Stimulated activated CD8-positive, alpha-beta memory T cell treated with anti-CD3 and anti-CD28 coated beads, Interleukin-15, amount 100 ng/mL, for 48 hours (primary cell): Measurements from ENCODE around the gene SHISAL1.

Experiments used
- DNase-seq, 2 donors: peaks; one replicate each; pipeline ENCODE4 v3.0.0-alpha.2; 2020; ENCODE audit warnings: low read depth in 2 of 2

SHISAL1 gene

GRCh38 chr22:44312766-44313165 is at the start of gene SHISAL1:
Gene SHISAL1 (minus strand): TSS chr22:44312951. CDS start chr22:44300945, 12,006 bp downstream.
- DNase-seq: no peak

DNA sequence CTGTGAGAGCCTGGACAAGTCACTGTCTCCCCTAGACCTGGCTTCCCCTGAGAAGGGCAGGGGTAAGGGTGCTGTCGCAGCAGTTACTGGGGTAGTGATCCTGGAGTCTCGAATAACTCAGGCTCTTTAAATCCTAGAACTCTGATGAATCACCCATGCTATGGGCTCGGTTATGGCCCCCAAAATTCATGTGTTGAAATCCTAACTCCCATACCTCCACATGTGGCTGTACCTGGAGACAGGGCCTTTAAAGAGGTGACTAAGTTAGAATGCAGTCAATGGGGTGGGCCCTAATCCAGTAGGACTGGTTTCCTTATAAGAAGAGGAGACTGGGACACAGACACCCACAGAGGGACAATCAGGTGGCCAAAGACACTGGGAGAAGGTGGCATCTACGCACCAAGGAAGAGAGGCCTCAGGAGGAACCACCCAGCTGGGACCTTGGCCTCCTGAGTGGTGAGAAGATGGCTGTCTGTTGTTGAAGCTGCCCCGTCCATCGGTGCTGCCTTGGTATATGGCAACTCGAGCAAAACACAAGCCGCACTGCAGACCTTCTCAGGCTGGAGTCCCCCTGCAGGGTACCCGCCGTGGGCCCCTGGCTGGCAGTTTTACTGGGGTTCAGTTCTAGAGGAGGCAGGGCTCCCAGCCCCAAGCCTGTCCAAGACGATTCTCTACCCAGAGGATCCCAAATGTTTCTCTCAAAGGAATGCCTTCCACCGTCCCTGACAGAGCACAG is 48.8 kb upstream of the SHISAL1 start:
- DNase-seq: no peak

GRCh38 chr22:44360668-44361381 is 48.1 kb upstream of the SHISAL1 start:
- no peak for DNase-seq

- DNase-seq: no peak
These were observed 47.5 kb upstream of the SHISAL1 start for GRCh38 chr22:44360306-44360667.

DNA sequence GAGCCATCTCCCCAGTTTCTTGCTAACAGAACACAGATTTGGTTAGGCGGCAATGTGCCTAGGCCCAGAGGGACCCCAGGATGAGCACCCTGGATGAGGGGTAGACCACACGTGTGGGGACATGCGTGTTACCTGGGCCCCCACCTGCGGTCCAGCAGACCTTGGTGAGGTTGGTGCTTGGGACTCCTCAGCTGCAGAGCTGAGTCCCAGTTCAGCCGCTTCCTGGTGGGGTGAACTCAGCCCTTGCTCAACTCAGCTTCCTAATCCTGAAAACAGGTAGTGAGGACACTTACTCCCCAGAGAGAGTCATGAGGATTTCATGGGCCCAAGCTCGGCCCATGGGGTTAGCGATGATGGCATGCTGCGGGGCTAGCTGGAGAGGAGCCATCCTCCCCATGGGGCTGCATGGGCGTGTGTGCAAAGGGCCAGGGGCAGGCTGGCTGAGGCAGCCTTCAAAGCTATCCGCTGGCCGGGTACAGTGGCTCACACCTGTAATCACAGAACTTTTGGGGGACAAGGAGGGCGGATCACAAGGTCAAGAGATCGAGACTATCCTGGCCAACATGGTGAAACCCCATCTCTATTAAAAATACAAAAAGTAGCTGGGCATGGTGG is 46.9 kb upstream of the SHISAL1 start:
- no peak for DNase-seq

- no peak for DNase-seq
These were observed 46.1 kb upstream of the SHISAL1 start for GRCh38 chr22:44358709-44359440.

GRCh38 chr22:44357966-44358465 is 45.3 kb upstream of the SHISAL1 start:
- no peak for DNase-seq

DNA sequence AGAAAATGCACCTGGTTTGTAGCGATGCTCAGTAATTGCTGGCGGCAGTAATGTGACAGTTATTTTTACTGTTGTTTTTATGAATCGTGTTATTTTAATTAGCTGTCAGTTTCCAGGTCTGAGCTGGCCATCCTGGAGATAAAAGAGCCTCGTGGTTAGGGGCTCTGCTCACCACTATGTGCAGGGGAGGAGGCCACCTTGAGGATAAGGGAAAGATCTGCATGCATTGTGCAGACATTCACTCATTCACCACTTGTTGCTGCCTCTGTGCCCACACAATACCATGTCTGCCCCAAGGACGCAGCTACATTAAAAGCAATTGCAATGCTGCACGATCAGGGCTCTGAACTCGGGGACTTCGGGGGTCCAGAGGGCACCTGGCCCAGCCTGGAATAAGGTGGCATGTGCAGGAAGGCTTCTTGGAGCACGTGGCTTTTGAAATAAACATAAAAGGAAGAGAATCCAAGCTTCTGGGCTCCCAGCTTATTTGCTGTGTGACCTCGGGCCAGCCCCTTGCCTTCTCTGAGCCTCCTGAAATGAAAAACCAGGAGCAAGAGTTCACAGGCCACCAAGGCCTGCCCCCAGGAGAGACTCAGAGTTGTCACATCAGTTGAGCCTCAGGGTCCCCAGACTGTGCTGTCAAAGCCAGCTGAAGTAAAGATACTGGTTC is 44.7 kb upstream of the SHISAL1 start:
- DNase-seq: no peak

DNA sequence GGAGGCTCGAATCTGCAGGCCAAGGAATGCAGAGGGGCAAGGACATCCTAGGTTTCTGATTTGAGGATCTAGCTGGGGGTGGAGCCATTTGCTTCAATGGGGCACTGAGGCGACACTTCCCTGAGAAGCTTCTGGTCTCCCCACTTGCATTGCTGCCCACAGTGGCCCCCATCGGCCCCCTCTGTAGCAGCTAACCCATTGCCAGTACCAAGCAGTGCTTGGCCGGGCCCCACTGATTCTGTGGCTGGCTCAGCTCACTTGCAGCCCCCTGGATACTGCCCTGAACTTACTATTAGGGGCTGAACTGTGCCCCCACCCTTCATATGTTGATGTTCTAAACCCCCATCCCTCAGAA is 42.9 kb upstream of the SHISAL1 start:
- DNase-seq: no peak

- DNase-seq: no peak
These were observed 41.5 kb upstream of the SHISAL1 start for GRCh38 chr22:44354288-44354687.

DNA sequence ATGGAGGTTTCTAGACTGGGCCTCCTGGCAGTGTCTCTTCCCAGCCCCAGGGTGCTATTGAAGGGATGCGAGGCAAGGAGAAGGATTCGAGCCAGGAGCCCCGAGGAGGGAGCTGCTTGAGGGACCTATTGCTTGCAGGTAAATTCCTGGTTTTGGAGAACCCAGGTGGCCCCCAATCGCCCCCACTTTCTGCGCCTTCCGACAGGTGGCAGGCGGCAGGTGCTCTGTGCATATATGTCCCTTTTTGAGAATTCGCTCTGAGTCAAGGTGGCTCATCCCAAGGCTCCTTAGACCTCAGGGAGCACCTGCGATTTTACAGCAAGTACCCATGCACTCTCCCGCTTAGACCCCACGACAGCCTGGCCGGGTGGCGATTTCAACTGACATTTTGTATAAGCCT is 40.3 kb upstream of the SHISAL1 start:
- no peak for DNase-seq

DNA sequence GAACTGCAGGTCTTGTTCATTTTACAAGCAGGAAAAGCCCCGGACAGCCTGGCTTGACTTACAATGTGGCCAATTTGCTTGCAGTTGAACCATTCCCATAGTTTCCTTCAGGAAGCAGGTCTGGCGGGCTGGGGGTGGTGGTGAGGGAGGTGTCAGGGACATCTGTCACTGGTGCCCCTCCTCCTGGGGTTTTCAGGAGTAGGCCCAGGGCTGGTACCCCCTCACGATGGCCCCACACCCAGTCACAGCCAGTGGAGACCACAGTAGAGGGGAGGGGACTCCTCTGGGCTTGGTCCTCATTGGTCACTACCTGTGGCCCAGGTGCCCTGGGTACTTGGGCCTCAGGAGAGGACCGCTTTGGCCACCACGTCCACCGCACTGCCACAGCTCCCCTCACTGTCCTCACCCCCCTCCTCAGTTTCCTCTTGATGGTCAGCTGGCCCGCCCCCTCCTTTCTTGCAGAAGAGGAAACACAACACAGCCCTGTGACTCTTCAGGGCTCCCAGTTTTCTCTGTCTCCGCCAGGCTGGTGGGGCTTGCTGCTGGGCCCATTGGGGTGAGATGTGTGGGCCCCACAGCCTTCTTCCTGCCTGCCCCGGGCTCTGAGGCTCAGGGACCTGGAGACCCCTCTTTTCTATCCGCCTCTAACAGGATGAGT is 39.8 kb upstream of the SHISAL1 start:
- no peak for DNase-seq

DNA sequence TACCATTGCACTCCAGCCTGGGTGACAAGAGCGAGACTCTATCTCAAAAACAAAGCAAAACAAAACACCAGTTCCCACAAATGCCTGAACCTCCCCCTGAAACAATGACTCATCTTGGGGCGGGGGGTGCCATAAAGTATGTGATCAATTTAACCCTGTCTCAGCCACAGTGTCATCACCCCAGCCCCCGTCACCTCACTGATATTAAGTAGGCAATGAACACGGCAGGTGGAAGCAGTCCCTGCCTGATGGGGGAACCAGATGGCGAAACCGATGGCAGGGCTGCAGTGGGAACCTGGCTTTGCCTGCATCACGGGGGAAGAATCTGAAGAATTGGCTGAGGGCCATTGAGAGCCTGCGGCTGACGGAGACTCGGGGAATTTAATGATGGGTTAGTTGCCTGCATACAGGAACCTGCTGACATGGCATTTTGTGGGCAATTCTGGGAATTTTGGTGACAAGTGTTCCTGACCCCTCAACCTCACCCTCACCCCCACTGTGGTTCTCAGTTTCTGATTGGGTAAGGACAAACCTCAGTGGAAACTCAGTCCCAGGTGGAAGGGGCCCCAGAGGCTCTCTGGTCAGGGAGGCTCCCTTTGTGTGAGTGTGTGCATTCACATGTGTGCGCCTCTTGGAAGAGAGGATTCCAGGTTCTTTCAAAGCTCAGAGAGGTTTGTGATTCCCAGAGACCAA is 39.1 kb upstream of the SHISAL1 start:
- DNase-seq: peak; percentile 39 to 57

DNA sequence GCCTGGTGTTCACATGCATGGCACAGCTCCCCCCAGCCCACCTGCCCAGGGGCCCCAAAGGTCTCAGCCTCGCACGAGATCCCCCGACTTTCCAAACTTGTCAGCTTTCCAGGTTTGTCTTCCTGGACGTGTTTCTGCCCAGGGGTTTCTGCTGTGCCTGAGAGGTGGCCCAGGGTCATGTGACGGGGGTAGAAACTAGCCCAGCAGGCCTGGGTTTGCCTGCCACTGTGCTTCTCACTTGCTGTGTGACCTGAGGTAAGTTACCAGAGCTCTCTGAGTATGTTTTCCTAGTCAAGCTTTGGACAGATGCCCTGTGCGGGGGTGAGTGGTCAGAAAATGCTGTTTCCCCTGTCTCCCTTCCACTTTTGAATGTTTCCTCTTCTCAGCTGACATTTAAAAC is 38.3 kb upstream of the SHISAL1 start:
- no peak for DNase-seq

- no peak for DNase-seq
These were observed 36.8 kb upstream of the SHISAL1 start for GRCh38 chr22:44349594-44349993.

DNA sequence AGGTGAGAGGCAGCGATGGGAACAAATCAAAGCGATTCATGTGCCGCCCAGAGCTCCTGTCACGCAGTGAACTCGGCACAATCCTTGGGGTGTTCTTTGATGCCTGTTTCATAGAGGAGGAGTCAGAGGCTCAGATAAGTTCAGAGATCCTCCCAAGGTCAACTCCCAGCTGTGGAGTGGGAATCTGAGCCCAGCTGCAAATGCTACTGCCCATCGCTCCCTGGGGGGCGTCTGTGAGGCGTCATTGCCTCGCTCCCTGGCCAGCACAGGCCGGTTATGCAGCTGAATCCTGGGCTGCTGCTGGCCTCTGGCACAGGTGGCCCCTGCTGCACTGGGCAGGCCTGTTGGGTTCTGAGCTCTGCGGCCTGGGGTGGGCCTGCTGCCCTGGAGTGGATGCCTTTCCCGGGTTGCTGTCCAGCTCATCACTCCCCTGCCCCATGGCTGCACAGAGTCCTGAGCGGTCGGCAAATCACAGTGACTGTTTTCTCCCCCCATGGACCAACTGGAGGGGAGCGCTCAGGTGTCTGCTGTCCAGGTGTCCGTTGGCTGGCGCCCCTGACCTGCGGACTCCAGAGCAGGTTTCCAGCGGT is 36.3 kb upstream of the SHISAL1 start:
- DNase-seq: no peak

- no peak for DNase-seq
These were observed 34.8 kb upstream of the SHISAL1 start for GRCh38 chr22:44347549-44347948.

GRCh38 chr22:44347080-44347479 is 34.3 kb upstream of the SHISAL1 start:
- DNase-seq: no peak

- no peak for DNase-seq
These were observed 33.1 kb upstream of the SHISAL1 start for GRCh38 chr22:44345872-44346271.

DNA sequence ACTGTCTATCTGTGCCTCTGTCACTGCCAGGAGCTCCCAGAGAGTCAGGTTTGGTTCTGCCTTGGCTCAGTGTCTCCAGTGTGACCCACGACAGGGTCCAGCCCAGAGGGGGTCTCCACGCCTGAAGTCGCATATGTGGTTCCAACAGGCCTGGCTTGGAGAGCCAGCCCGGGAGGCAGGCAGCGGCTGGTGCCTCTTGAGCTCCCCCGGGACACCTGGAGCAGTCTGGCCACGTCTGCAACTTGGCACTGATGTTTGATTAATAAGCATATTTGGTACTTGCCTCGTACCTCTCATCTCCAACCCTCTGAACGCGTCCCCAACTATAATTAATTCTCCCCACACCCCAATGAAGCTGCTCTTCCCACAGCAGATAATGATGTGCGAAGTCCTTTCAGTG is 31.7 kb upstream of the SHISAL1 start:
- no peak for DNase-seq
